ENCODE results near the gene RNF150. TPM values are rescaled to one million over a fixed set of nuclear protein-coding genes. Genes with fewer than 3 reads are reported as not detected.

The RNF150 gene
- total RNA-seq, 4 donors from 2014 or later, result 0.65 to 4.8 (median 1.7) TPM

DNA sequence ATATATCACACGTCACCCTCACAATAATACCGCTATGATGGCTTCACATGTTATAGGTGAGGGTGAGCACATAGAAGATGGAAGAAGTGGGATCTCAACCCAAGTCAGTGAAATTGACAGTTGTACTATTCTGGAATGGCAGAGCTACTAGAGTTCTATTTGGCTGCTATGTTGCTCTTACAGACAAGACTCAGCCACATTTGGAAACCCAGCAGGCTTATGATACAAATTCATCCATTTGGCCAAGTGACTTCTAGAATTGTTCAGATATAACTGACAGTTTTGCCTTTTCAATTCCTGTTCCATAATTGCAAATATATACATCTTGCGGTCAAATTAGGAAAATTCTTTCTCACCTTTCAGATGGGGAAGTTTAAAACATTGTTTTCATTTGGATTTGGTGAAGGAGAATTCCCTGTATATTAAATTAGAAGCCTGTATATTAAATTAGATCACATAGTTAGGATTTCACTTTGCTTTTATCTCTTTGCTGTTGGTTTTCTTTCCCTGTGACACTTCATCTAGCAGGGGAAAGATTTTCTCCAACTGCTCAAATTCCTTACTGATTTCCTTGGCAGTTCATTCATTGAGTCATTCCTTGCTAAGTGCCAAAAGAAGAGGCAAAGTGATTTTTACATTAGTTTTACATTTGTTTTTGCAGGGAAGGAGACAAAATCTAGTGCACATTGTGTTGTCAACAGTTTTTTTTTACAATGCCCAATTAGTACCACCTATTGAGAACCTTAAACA, 256.5 kb downstream of the RNF150 start:
- intact Hi-C loops (cut with DNase I; ENCODE audit: low total_unique reads), result no loop called here
- 88 to 93% methylated on average over 3 of the region's 3 CpGs for WGBS, 2 donors
- DNase-seq (ENCODE audit: low spot score in 2 of 2), result no peak
- TF ChIP-seq, protein P1, sequence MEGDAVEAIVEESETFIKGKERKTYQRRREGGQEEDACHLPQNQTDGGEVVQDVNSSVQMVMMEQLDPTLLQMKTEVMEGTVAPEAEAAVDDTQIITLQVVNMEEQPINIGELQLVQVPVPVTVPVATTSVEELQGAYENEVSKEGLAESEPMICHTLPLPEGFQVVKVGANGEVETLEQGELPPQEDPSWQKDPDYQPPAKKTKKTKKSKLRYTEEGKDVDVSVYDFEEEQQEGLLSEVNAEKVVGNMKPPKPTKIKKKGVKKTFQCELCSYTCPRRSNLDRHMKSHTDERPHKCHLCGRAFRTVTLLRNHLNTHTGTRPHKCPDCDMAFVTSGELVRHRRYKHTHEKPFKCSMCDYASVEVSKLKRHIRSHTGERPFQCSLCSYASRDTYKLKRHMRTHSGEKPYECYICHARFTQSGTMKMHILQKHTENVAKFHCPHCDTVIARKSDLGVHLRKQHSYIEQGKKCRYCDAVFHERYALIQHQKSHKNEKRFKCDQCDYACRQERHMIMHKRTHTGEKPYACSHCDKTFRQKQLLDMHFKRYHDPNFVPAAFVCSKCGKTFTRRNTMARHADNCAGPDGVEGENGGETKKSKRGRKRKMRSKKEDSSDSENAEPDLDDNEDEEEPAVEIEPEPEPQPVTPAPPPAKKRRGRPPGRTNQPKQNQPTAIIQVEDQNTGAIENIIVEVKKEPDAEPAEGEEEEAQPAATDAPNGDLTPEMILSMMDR (IDR thresholded peaks at IDR 0.05), result no peak
- TF ChIP-seq POLR2A (IDR thresholded peaks at IDR 0.05), result no peak
- no peak overlapping the region for H3K4me3 ChIP-seq (ENCODE audit: low read depth, poor library complexity, severe bottlenecking)

DNA sequence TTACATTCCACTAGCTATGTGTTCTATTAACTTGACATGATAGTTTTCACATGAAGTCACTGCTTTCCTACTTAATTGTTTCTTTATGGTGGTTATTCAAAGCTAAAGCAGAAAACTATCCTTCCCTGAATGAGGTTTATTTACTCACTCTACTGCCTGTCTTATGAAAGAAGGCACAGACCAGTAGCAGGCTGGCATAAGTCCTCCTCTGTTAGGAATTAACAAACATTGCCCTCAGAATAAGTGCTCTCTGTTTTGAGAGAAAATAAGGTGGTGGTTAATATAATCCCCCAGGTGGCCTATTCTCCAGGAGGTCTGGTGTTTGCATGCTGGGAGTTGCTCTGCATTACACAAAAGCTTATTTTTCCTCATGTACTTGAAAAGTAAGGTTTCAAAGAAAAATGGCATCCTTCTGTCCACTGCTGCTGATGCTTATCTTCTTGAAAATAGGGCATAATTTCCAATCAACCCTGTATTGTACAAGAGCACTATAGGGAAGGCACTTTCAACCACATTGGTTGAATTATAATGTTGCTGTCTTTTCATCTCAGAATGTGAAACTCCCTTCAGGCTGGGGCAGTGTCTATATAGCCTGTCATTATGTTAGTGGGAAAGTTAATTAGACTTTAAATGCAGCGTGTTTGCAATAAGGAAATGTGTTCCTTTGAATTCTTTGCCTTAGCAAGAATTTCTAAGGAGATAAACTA, 257.4 kb downstream of the RNF150 start:
- intact Hi-C loops (cut with DNase I; ENCODE audit: low total_unique reads), result no loop called here
- TF ChIP-seq, protein P1 (IDR thresholded peaks at IDR 0.05), result no peak
- TF ChIP-seq POLR2A (IDR thresholded peaks at IDR 0.05), result no peak

DNA sequence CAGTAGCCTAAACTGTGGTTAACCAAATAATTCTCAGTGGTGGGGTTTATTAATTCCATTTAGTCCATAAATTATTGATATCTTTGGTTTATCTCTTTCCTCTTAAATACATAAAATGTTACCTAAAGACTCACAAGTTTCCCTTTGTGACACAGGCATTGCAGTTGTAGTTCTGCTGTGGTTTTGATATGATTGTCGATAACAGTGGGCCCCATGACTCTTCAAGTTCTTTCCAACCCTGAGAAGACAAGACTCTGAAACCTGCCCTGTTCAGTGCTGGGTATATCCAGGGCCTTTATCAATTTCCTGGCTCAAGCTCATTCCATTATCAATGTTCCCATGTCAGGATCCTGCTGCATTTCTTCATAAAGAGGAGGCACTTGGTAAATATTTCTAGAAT, 259.2 kb downstream of the RNF150 start:
- no peak for DNase-seq (ENCODE audit: low spot score in 2 of 2)
- 95 to 96% methylated on average over 1 of the region's 1 CpG for WGBS, 2 donors
- H3K4me3 ChIP-seq (ENCODE audit: low read depth, poor library complexity, severe bottlenecking), result no peak overlapping the region
- TF ChIP-seq, protein P1 (IDR thresholded peaks at IDR 0.05), result no peak
- no peak for TF ChIP-seq POLR2A (IDR thresholded peaks at IDR 0.05)
- intact Hi-C loops (cut with DNase I; ENCODE audit: low total_unique reads), result no loop called here

More for the DNA sequence above, 257.4 kb downstream of the RNF150 start:
- DNase-seq (ENCODE audit: low spot score in 2 of 2), result no peak
- WGBS, 2 donors, result 57 to 80% methylated on average over 1 of the region's 1 CpG
- no peak overlapping the region for H3K4me3 ChIP-seq (ENCODE audit: low read depth, poor library complexity, severe bottlenecking)

DNA sequence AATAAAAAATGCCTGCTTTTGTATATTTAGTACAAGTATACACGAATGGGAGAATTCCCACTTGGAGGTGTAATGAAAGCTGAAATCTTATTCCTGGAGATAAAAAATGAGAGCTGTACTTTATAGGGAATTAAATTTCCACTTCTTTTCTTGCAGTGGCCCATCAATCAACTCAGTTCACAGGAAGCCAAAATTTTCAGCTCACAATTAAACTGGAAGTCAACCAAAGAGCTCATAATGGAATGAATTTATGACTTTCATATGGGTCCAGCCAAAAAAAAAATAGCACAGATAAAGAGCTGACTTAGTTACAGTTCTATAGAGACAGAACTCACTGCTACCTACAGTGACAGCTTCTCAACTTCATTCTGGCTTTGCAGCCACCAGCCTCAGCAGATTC, 261.9 kb downstream of the RNF150 start:
- no peak for DNase-seq (ENCODE audit: low spot score in 2 of 2)
- intact Hi-C loops (cut with DNase I; ENCODE audit: low total_unique reads), result no loop called here
- no peak overlapping the region for H3K4me3 ChIP-seq (ENCODE audit: low read depth, poor library complexity, severe bottlenecking)
- no peak for TF ChIP-seq POLR2A (IDR thresholded peaks at IDR 0.05)
- 28 to 41% methylated on average over 1 of the region's 1 CpG for WGBS, 2 donors

DNA sequence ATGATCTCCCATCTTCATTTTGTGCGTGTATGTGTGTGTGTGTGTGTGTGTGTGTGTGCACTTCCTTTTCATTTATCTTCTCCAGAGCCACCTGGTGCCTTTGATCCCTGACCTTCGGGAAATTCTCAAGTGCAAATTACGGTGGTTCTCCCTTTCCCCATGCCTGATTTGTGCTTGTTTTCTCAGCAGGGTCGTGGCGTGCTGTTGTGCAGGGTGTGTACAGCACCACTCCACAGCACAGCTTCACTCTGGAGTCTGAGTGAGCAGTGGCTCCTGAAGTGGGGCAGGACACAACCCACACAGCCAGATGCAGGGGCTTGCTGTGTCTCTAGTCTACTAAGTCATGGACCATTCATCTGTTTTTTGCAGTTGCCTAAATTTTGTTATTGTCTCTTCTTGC, 262.8 kb downstream of the RNF150 start:
- no peak for DNase-seq (ENCODE audit: low spot score in 2 of 2)
- WGBS, 2 donors, result 69 to 75% methylated on average over 5 of the region's 5 CpGs
- no peak overlapping the region for H3K4me3 ChIP-seq (ENCODE audit: low read depth, poor library complexity, severe bottlenecking)
- intact Hi-C loops (cut with DNase I; ENCODE audit: low total_unique reads), result no loop called here
- TF ChIP-seq, protein P1 (IDR thresholded peaks at IDR 0.05), result no peak
- no peak for TF ChIP-seq POLR2A (IDR thresholded peaks at IDR 0.05)

DNA sequence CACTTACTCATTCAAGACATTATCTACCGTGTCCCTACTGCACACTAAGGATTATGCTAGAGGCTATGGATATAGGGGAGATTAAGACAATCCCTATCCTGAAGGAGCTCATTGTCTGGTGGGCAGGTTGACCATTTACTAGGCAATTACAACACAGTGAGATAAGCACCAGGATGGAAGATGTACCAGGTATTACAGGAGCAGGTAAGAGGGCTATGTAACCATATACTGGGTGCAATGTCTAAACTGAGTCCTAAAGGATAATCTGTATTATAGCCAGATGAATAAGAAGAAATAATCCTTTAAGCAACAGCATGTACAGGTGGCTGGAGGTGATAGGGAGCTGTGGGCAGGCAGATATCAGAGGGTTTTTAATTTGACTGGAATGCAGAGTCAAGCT, 263.8 kb downstream of the RNF150 start:
- WGBS, 2 donors, result 96 to 97% methylated on average over 1 of the region's 1 CpG
- intact Hi-C loops (cut with DNase I; ENCODE audit: low total_unique reads), result no loop called here
- TF ChIP-seq POLR2A (IDR thresholded peaks at IDR 0.05), result no peak
- TF ChIP-seq, protein P1 (IDR thresholded peaks at IDR 0.05), result no peak
- DNase-seq (ENCODE audit: low spot score in 2 of 2), result no peak
- H3K4me3 ChIP-seq (ENCODE audit: low read depth, poor library complexity, severe bottlenecking), result no peak overlapping the region
